HUDEP-2 (cell line): ENCODE measurements around the gene ELOVL2.

ENCODE experiments used
- DNase-seq, 76 experiments: peaks; one replicate each; lab custom pipeline; 2025; ENCODE audit not compliant: unreplicated experiment in 76 of 76; lab: John Stamatoyannopoulos, UW

ELOVL2 gene

GRCh38 chr6:11062083-11062482 lies 18.0 kb upstream of the ELOVL2 start:
- DNase-seq = no peak

- no peak for DNase-seq
Measured at GRCh38 chr6:11058406-11058805, 14.3 kb upstream of the ELOVL2 start.

- no peak for DNase-seq
Measured at GRCh38 chr6:11056871-11057270, 12.8 kb upstream of the ELOVL2 start.

GRCh38 chr6:11055127-11055627 lies 11.1 kb upstream of the ELOVL2 start:
- no peak for DNase-seq

GRCh38 chr6:11054722-11055121 lies 10.6 kb upstream of the ELOVL2 start:
- no peak for DNase-seq

- DNase-seq = no peak
Measured at GRCh38 chr6:11053307-11053706, 9.2 kb upstream of the ELOVL2 start.

- DNase-seq = peak in 1 of 76 experiments; percentile 9
Measured at GRCh38 chr6:11050731-11051130, 6.6 kb upstream of the ELOVL2 start.

GRCh38 chr6:11044712-11045167 lies 635 bp upstream of the ELOVL2 start:
- DNase-seq = no peak

GRCh38 chr6:11043378-11043960 lies 636 bp downstream of the ELOVL2 start:
- peak in 6 of 76 experiments; percentile 10 to 64 (median 18) for DNase-seq

- DNase-seq = no peak
Measured at GRCh38 chr6:11042750-11043377, 1.2 kb downstream of the ELOVL2 start.

GRCh38 chr6:11042025-11042749 lies 1.9 kb downstream of the ELOVL2 start:
- DNase-seq = peak in 1 of 76 experiments; percentile 27

- no peak for DNase-seq
Measured at GRCh38 chr6:11040134-11040533, 4.0 kb downstream of the ELOVL2 start.

- DNase-seq = no peak
Measured at GRCh38 chr6:11039040-11039439, 5.1 kb downstream of the ELOVL2 start.

- no peak for DNase-seq
Measured at GRCh38 chr6:11036977-11037430, 7.1 kb downstream of the ELOVL2 start.

GRCh38 chr6:11036351-11036740 lies 7.8 kb downstream of the ELOVL2 start:
- DNase-seq = no peak

GRCh38 chr6:11035616-11036350 lies 8.3 kb downstream of the ELOVL2 start:
- DNase-seq = no peak

GRCh38 chr6:11033825-11034224 lies 10.3 kb downstream of the ELOVL2 start:
- DNase-seq = no peak

GRCh38 chr6:11030904-11031303 lies 13.2 kb downstream of the ELOVL2 start:
- DNase-seq = no peak

- no peak for DNase-seq
Measured at GRCh38 chr6:11028959-11029358, 15.1 kb downstream of the ELOVL2 start.

- no peak for DNase-seq
Measured at GRCh38 chr6:11027565-11028110, 16.5 kb downstream of the ELOVL2 start.
